Keratinocyte (primary cell): ENCODE measurements around the gene PHF12. TPM values are rescaled to one million over a fixed set of nuclear protein-coding genes. Genes with fewer than 3 reads are reported as not detected.

ENCODE experiments used
- DNase-seq: peaks from one replicate; pipeline ENCODE4 v3.0.0-alpha.2; 2011; ENCODE audit warnings: low read depth, missing footprints, low spot score
- FAIRE-seq: peaks from 2 replicates; lab custom pipeline; 2011; peaks lifted over from hg19 to GRCh38; lab: Jason Lieb, UNC
- H2AFZ ChIP-seq: 2 replicates; pipeline ENCODE4 v1.6.0; 2012; ENCODE audit warnings: low read length, control low read depth, inconsistent platforms; ENCODE audit not compliant: control insufficient read depth
- H3K27ac ChIP-seq: 2 replicates; pipeline ENCODE4 v1.5.1; 2011; ENCODE audit warnings: low read length; ENCODE audit not compliant: control insufficient read depth, insufficient read depth
- H3K27me3 ChIP-seq: 3 replicates; pipeline ENCODE4 v1.6.0; 2011; ENCODE audit warnings: low read length; ENCODE audit not compliant: control insufficient read depth, insufficient read depth; ENCODE audit errors: extremely low read depth
- H3K36me3 ChIP-seq, 2 experiments: 2 replicates in 1 of 2; 3 replicates in 1 of 2; pipeline ENCODE4 v1.5.1; 2011; ENCODE audit warnings: low read length in 2 of 2, mild to moderate bottlenecking in 1 of 2; ENCODE audit not compliant: control insufficient read depth in 2 of 2, insufficient read depth in 2 of 2; ENCODE audit errors: extremely low read depth in 1 of 2
- H3K4me1 ChIP-seq: 3 replicates; pipeline ENCODE4 v1.5.1; 2011; ENCODE audit warnings: low read length; ENCODE audit not compliant: control insufficient read depth, insufficient read depth; ENCODE audit errors: extremely low read depth
- H3K4me2 ChIP-seq: 3 replicates; pipeline ENCODE4 v1.6.0; 2011; ENCODE audit warnings: low read depth, low read length; ENCODE audit not compliant: control insufficient read depth, insufficient read depth; ENCODE audit errors: extremely low read depth
- H3K4me3 ChIP-seq, 3 experiments: fragments of 200-600 bp in 1 of 3; sonication (generic) in 1 of 3; 2 replicates in 2 of 3; 3 replicates in 1 of 3; pipeline ENCODE4 v1.5.1; 2011 to 2016; ENCODE audit warnings: low read length in 3 of 3, mild to moderate bottlenecking in 3 of 3, control low read depth in 2 of 3, inconsistent platforms in 1 of 3, low read depth in 1 of 3, mixed read lengths in 1 of 3, mixed run types in 1 of 3, moderate library complexity in 1 of 3; ENCODE audit not compliant: control insufficient read depth in 2 of 3, insufficient read depth in 2 of 3; ENCODE audit errors: extremely low read depth in 1 of 3
- H3K79me2 ChIP-seq: 2 replicates; pipeline ENCODE4 v1.6.0; 2012; ENCODE audit warnings: low read length; ENCODE audit not compliant: control insufficient read depth, insufficient read depth
- H3K9ac ChIP-seq: 3 replicates; pipeline ENCODE4 v1.6.0; 2011; ENCODE audit warnings: low read length; ENCODE audit not compliant: control insufficient read depth, insufficient read depth; ENCODE audit errors: extremely low read depth
- H3K9me1 ChIP-seq: 3 replicates; pipeline ENCODE4 v1.6.0; 2011; ENCODE audit warnings: low read length; ENCODE audit not compliant: control insufficient read depth, insufficient read depth; ENCODE audit errors: extremely low read depth
- H3K9me3 ChIP-seq: 2 replicates; pipeline ENCODE4 v1.5.1; 2012; ENCODE audit warnings: low read depth, low read length; ENCODE audit not compliant: control insufficient read depth
- H4K20me1 ChIP-seq: 3 replicates; pipeline ENCODE4 v1.6.0; 2011; ENCODE audit warnings: low read length; ENCODE audit not compliant: control insufficient read depth, insufficient read depth; ENCODE audit errors: extremely low read depth
- CTCF ChIP-seq, 3 experiments: IDR thresholded peaks in 1 of 3; conservative IDR thresholded peaks in 1 of 3; optimal IDR thresholded peaks in 1 of 3; 2 replicates in 2 of 3; 3 replicates in 1 of 3; pipeline versions ENCODE3 to v1.5.1; 2011; ENCODE audit warnings: low read length in 3 of 3, mild to moderate bottlenecking in 3 of 3, moderate library complexity in 2 of 3, control low read depth in 1 of 3, inconsistent platforms in 1 of 3; ENCODE audit not compliant: insufficient read depth in 2 of 3; ENCODE audit errors: extremely low read depth in 1 of 3
- EZH2 ChIP-seq: IDR thresholded peaks from one replicate; pipeline ENCODE4 v1.6.1; 2012; ENCODE audit warnings: inconsistent platforms, mild to moderate bottlenecking, low read length, moderate library complexity
- dilution Hi-C: fragments of 300-500 bp; cut with MboI; formaldehyde crosslinking; loops from one replicate; pipeline ENCODE4 v1.7.0; 2020; ENCODE audit warnings: low sequenced_read_pairs; ENCODE audit not compliant: extremely low pct_ligation_motif_present
- polyA plus RNA-seq, 5 experiments: library from polyadenylated mRNA; depleted of rRNA in 3 of 5; stranded (reverse) in 3 of 5; stranded (forward) in 1 of 5; unstranded in 1 of 5; fragments of >200 nt; gene quantifications; 1 replicate in 1 of 5; 2 replicates in 3 of 5; 3 replicates in 1 of 5; pipeline versions ENCODE4 v1.2.1 to v1.2.3, GENCODE V29; 2011 to 2012; ENCODE audit warnings: missing spikeins in 2 of 5, low read depth in 1 of 5, low replicate concordance in 1 of 5

Gene PHF12
- polyA plus RNA-seq, 1 donor (not counting 4 experiments of a cell fraction or from before 2014, with no cell fraction given), result 9.6 TPM

GRCh38 chr17:28862561-28862960, 88.8 kb downstream of the PHF12 start:
- H3K4me2 ChIP-seq, result no peak overlapping the region
- dilution Hi-C loops, result no loop called here

GRCh38 chr17:28861393-28862203, 89.7 kb downstream of the PHF12 start:
- no peak overlapping the region for H3K27ac ChIP-seq
- peaks cover 24% of the 10 kb centered on the region in 2 experiments for H3K36me3 ChIP-seq
- dilution Hi-C loops, result no loop called here
- H3K4me1 ChIP-seq, result peaks cover 5% of the 10 kb centered on the region
- no peaks in the 10 kb centered on the region for H3K9me3 ChIP-seq
- no peak overlapping the region for H3K4me3 ChIP-seq
- DNase-seq (no peak), FAIRE-seq (no peak)
- no peak overlapping the region for H2AFZ ChIP-seq
- no peak overlapping the region for H3K4me2 ChIP-seq
- no peak for TF ChIP-seq EZH2
- no peak for TF ChIP-seq CTCF (optimal IDR thresholded peaks at IDR 0.05 in 1 of 3, IDR thresholded peaks at IDR 0.05 in 1 of 3, conservative IDR thresholded peaks at IDR 0.05 in 1 of 3; ENCODE audit: extremely low read depth in 1 of 3, insufficient read depth in 2 of 3, low read length in 3 of 3)
- H3K9me1 ChIP-seq, result peaks cover 3% of the 10 kb centered on the region
- no peaks in the 10 kb centered on the region for H3K27me3 ChIP-seq
- no peaks in the 10 kb centered on the region for H4K20me1 ChIP-seq
- no peaks in the 10 kb centered on the region for H3K79me2 ChIP-seq
- no peak overlapping the region for H3K9ac ChIP-seq

More at GRCh38 chr17:28862561-28862960, 88.8 kb downstream of the PHF12 start:
- H3K9ac ChIP-seq, result no peak overlapping the region
- no peak overlapping the region for H3K4me3 ChIP-seq
- no peaks in the 10 kb centered on the region for H3K79me2 ChIP-seq
- no peaks in the 10 kb centered on the region for H3K9me3 ChIP-seq
- no peaks in the 10 kb centered on the region for H3K27me3 ChIP-seq
- no peak for FAIRE-seq
- TF ChIP-seq CTCF (optimal IDR thresholded peaks at IDR 0.05 in 1 of 3, IDR thresholded peaks at IDR 0.05 in 1 of 3, conservative IDR thresholded peaks at IDR 0.05 in 1 of 3; ENCODE audit: extremely low read depth in 1 of 3, insufficient read depth in 2 of 3, low read length in 3 of 3), result no peak
- TF ChIP-seq EZH2, result no peak
- peaks cover 23 to 24% of the 10 kb centered on the region in 2 experiments for H3K36me3 ChIP-seq
- H2AFZ ChIP-seq, result no peak overlapping the region
- peaks cover 5% of the 10 kb centered on the region for H3K4me1 ChIP-seq
- H3K9me1 ChIP-seq, result peaks cover 3% of the 10 kb centered on the region
- H3K27ac ChIP-seq, result no peak overlapping the region
- H4K20me1 ChIP-seq, result no peaks in the 10 kb centered on the region
- DNase-seq, result no peak
